ENCODE measurements around the gene KLHL5. TPM values are rescaled to one million over a fixed set of nuclear protein-coding genes. Genes with fewer than 3 reads are reported as not detected.

KLHL5 gene
- total and polyA plus RNA-seq, 9 of the 15 experiments (the other 6 are each of a cell fraction or from before 2014, with no cell fraction given), result 8.0 to 30.8 (median 22.1) TPM

- TF ChIP-seq MAX (CRISPR knock-in tag; IDR thresholded peaks at IDR 0.05) (no peak), GTF2F1 (IDR thresholded peaks at IDR 0.05; ENCODE audit: low read depth, low read length) (no peak), E2F1 (CRISPR knock-in tag; IDR thresholded peaks at IDR 0.05) (no peak), PURB (CRISPR knock-in tag; IDR thresholded peaks at IDR 0.05; ENCODE audit: low read depth) (no peak), ZFX (CRISPR knock-in tag; IDR thresholded peaks at IDR 0.05) (no peak), DDX20 (tag; IDR thresholded peaks at IDR 0.05; ENCODE audit: low read depth) (no peak), SLC30A9 (CRISPR knock-in tag; IDR thresholded peaks at IDR 0.05) (no peak), HMBOX1 (IDR thresholded peaks at IDR 0.05) (peak; percentile 34; the same call in 1 of the 2 replicates), MYBL2 (IDR thresholded peaks at IDR 0.05; ENCODE audit: low read depth) (no peak), MYBL2 (CRISPR knock-in tag; IDR thresholded peaks at IDR 0.05; ENCODE audit: borderline replicate concordance) (no peak), POU5F1 (IDR thresholded peaks at IDR 0.05; ENCODE audit: borderline replicate concordance, low read depth, low read length, partially characterized antibody) (no peak), TCF3 (CRISPR knock-in tag; IDR thresholded peaks at IDR 0.05) (no peak), SIX5 (IDR thresholded peaks at IDR 0.05; ENCODE audit: borderline replicate concordance in 1 of 2, insufficient read depth in 1 of 2, low read depth in 1 of 2, low read length in 2 of 2) (no peak), JUND (IDR thresholded peaks at IDR 0.05; ENCODE audit: borderline replicate concordance, low read depth, low read length) (peak; percentile 34; the same call in 1 of the 2 replicates), JUND (tag; IDR thresholded peaks at IDR 0.05; ENCODE audit: borderline replicate concordance, low read depth, low read length) (no peak; the same call in 2 of the 3 replicates), ZNF395 (CRISPR knock-in tag; IDR thresholded peaks at IDR 0.05) (no peak), MAFG (tag; conservative IDR thresholded peaks at IDR 0.05) (no peak), TBL1XR1 (IDR thresholded peaks at IDR 0.05; ENCODE audit: low read length in 2 of 2) (peak in 1 of 2 experiments; percentile 56; a peak in 1 of 4 replicates), ARID1B (IDR thresholded peaks at IDR 0.05) (peak; percentile 73), ARID3B (CRISPR knock-in tag; IDR thresholded peaks at IDR 0.05; ENCODE audit: borderline replicate concordance) (no peak), RBM14 (IDR thresholded peaks at IDR 0.05; ENCODE audit: borderline replicate concordance, insufficient read depth, low read depth, low read length) (no peak)
Observed at GRCh38 chr4:39085891-39086290, 23.9 kb downstream of the KLHL5 start (continued).
